ENCODE measurements around the gene DACH1.

DACH1 gene

GRCh38 chr13:71771144-71771543 lies 95.9 kb downstream of the DACH1 start:
- no peak for DNase-seq

GRCh38 chr13:71770710-71771109 lies 96.3 kb downstream of the DACH1 start:
- no peak for DNase-seq

- DNase-seq, result no peak
Observed at GRCh38 chr13:71768881-71769280, 98.1 kb downstream of the DACH1 start.

- DNase-seq, result peak; percentile 38
Observed at GRCh38 chr13:71759651-71760511, 107.1 kb downstream of the DACH1 start.

- peak; percentile 11 for DNase-seq
Observed at GRCh38 chr13:71758828-71759227, 108.2 kb downstream of the DACH1 start.

- DNase-seq, result no peak
Observed at GRCh38 chr13:71754407-71754974, 112.5 kb downstream of the DACH1 start.

GRCh38 chr13:71752775-71753513 lies 114.1 kb downstream of the DACH1 start:
- DNase-seq, result no peak

- DNase-seq, result no peak
Observed at GRCh38 chr13:71751073-71751472, 115.9 kb downstream of the DACH1 start.

- no peak for DNase-seq
Observed at GRCh38 chr13:71730267-71730666, 136.7 kb downstream of the DACH1 start.

GRCh38 chr13:71729441-71729840 lies 137.6 kb downstream of the DACH1 start:
- DNase-seq, result no peak

- DNase-seq, result no peak
Observed at GRCh38 chr13:71727662-71728061, 139.3 kb downstream of the DACH1 start.

- no peak for DNase-seq
Observed at GRCh38 chr13:71727042-71727441, 140.0 kb downstream of the DACH1 start.

- no peak for DNase-seq
Observed at GRCh38 chr13:71722206-71722605, 144.8 kb downstream of the DACH1 start.

- DNase-seq, result no peak
Observed at GRCh38 chr13:71721104-71721503, 145.9 kb downstream of the DACH1 start.

- DNase-seq, result no peak
Observed at GRCh38 chr13:71718931-71719330, 148.1 kb downstream of the DACH1 start.

- DNase-seq, result no peak
Observed at GRCh38 chr13:71714802-71715375, 152.1 kb downstream of the DACH1 start.

GRCh38 chr13:71712988-71713653 lies 153.9 kb downstream of the DACH1 start:
- no peak for DNase-seq

- DNase-seq, result no peak
Observed at GRCh38 chr13:71704656-71705055, 162.3 kb downstream of the DACH1 start.

GRCh38 chr13:71703138-71703537 lies 163.9 kb downstream of the DACH1 start:
- DNase-seq, result no peak

GRCh38 chr13:71702253-71702652 lies 164.8 kb downstream of the DACH1 start:
- DNase-seq, result no peak

- DNase-seq, result no peak
Observed at GRCh38 chr13:71701741-71702140, 165.3 kb downstream of the DACH1 start.

- DNase-seq, result no peak
Observed at GRCh38 chr13:71699342-71699741, 167.7 kb downstream of the DACH1 start.

GRCh38 chr13:71695662-71696061 lies 171.3 kb downstream of the DACH1 start:
- DNase-seq, result no peak

All from NCI-H510A treated with DMSO at 0.1 percent for 48 hours (cell line).